ENCODE data around the gene RAP1B. TPM values are rescaled to one million over a fixed set of nuclear protein-coding genes. Genes with fewer than 3 reads are reported as not detected.

RAP1B gene
- total RNA-seq, 1 experiment from 2014 or later = 86.9 TPM

GRCh38 chr12:68585966-68586365 is 24.7 kb upstream of the RAP1B start:
- peaks cover 17% of the 10 kb centered on the region for H3K36me3 Mint-ChIP-seq
- no peaks in the 10 kb centered on the region for H3K27me3 Mint-ChIP-seq (ENCODE audit: low read depth)
- ChIA-PET POLR2A (no interaction called here), CTCF (no interaction called here)
- peaks cover 24% of the 10 kb centered on the region for H3K9me3 Mint-ChIP-seq
- no peak overlapping the region for H3K27ac Mint-ChIP-seq
- ATAC-seq (no peak), DNase-seq (ENCODE audit: low spot score) (no peak)
- H3K4me3 Mint-ChIP-seq = no peak overlapping the region
- H3K4me1 Mint-ChIP-seq = peaks cover 7% of the 10 kb centered on the region
- TF ChIP-seq, protein P1, sequence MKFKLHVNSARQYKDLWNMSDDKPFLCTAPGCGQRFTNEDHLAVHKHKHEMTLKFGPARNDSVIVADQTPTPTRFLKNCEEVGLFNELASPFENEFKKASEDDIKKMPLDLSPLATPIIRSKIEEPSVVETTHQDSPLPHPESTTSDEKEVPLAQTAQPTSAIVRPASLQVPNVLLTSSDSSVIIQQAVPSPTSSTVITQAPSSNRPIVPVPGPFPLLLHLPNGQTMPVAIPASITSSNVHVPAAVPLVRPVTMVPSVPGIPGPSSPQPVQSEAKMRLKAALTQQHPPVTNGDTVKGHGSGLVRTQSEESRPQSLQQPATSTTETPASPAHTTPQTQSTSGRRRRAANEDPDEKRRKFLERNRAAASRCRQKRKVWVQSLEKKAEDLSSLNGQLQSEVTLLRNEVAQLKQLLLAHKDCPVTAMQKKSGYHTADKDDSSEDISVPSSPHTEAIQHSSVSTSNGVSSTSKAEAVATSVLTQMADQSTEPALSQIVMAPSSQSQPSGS (CRISPR knock-in tag; IDR thresholded peaks at IDR 0.05; ENCODE audit: borderline replicate concordance, low read depth) = no peak
- no peak for TF ChIP-seq JAZF1 (CRISPR knock-in tag; IDR thresholded peaks at IDR 0.05)
- no peak for TF ChIP-seq KAT7 (CRISPR knock-in tag; IDR thresholded peaks at IDR 0.05; ENCODE audit: borderline replicate concordance)
- TF ChIP-seq EMX1 (CRISPR knock-in tag; IDR thresholded peaks at IDR 0.05) = no peak
- TF ChIP-seq, protein P2, sequence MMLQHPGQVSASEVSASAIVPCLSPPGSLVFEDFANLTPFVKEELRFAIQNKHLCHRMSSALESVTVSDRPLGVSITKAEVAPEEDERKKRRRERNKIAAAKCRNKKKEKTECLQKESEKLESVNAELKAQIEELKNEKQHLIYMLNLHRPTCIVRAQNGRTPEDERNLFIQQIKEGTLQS (CRISPR knock-in tag; conservative IDR thresholded peaks at IDR 0.05) = no peak
- no peak for TF ChIP-seq JUN (CRISPR knock-in tag; IDR thresholded peaks at IDR 0.05)
- TF ChIP-seq, protein P3, sequence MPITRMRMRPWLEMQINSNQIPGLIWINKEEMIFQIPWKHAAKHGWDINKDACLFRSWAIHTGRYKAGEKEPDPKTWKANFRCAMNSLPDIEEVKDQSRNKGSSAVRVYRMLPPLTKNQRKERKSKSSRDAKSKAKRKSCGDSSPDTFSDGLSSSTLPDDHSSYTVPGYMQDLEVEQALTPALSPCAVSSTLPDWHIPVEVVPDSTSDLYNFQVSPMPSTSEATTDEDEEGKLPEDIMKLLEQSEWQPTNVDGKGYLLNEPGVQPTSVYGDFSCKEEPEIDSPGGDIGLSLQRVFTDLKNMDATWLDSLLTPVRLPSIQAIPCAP (CRISPR knock-in tag; IDR thresholded peaks at IDR 0.05) = no peak
- TF ChIP-seq NFE2L1 (CRISPR knock-in tag; IDR thresholded peaks at IDR 0.05) = no peak
- no peak for TF ChIP-seq CBFB (CRISPR knock-in tag; IDR thresholded peaks at IDR 0.05; ENCODE audit: low read depth)
- no peak for TF ChIP-seq ATF1 (CRISPR knock-in tag; IDR thresholded peaks at IDR 0.05)
- no peak for TF ChIP-seq ELF4 (CRISPR knock-in tag; IDR thresholded peaks at IDR 0.05; ENCODE audit: low read depth)

DNA sequence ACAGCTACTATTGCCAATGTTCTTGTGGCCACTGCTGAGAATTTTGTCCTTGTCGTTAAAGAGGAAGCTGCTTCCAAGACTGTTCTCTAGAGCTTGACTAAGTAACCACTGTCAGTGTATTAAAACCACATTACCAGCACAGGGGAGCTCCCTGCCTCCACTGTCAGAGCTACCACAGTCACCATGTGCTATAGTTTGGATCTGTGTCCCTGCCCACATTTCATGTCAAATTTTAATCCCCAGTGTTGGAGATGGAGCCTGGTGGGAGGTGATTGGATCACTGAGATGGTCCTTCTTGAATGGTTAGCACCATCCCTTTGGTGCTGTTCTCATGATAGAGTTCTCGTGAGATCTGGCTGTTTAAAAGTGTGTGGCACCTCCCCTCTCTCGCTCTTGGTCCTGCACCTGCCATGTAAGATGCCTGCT is 23.2 kb upstream of the RAP1B start:
- DNase-seq (ENCODE audit: low spot score) (no peak), ATAC-seq (no peak)
- ChIA-PET POLR2A (interaction anchor here (0.7 kb wide), 1 partner anchor 428 kb away, joined by 3 read pairs; no protein-coding TSS in a partner anchor), CTCF (no interaction called here)
- Mint-ChIP-seq H3K27me3 (ENCODE audit: low read depth) (no peaks in the 10 kb centered on the region), H3K36me3 (peaks cover 17% of the 10 kb centered on the region), H3K9me3 (peaks cover 39% of the 10 kb centered on the region), H3K27ac (no peak overlapping the region), H3K4me1 (peaks cover 7% of the 10 kb centered on the region), H3K4me3 (no peak overlapping the region)
- TF ChIP-seq NR2C2 (CRISPR knock-in tag; IDR thresholded peaks at IDR 0.05) = no peak
- TF ChIP-seq, protein P4, sequence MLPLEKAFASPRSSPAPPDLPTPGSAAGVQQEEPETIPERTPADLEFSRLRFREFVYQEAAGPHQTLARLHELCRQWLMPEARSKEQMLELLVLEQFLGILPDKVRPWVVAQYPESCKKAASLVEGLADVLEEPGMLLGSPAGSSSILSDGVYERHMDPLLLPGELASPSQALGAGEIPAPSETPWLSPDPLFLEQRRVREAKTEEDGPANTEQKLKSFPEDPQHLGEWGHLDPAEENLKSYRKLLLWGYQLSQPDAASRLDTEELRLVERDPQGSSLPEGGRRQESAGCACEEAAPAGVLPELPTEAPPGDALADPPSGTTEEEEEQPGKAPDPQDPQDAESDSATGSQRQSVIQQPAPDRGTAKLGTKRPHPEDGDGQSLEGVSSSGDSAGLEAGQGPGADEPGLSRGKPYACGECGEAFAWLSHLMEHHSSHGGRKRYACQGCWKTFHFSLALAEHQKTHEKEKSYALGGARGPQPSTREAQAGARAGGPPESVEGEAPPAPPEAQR (CRISPR knock-in tag; IDR thresholded peaks at IDR 0.05) = no peak
- no peak for TF ChIP-seq ZNF121 (CRISPR knock-in tag; IDR thresholded peaks at IDR 0.05)
- TF ChIP-seq RORB (CRISPR knock-in tag; IDR thresholded peaks at IDR 0.05) = no peak
- no peak for TF ChIP-seq ATF1 (CRISPR knock-in tag; IDR thresholded peaks at IDR 0.05)
- TF ChIP-seq NFATC4 (CRISPR knock-in tag; IDR thresholded peaks at IDR 0.05) = no peak
- no peak for TF ChIP-seq FOXP4 (CRISPR knock-in tag; IDR thresholded peaks at IDR 0.05)

- Mint-ChIP-seq H3K27ac (no peak overlapping the region), H3K4me3 (no peak overlapping the region), H3K9me3 (peaks cover 47% of the 10 kb centered on the region), H3K4me1 (peaks cover 7% of the 10 kb centered on the region), H3K36me3 (peaks cover 24% of the 10 kb centered on the region), H3K27me3 (ENCODE audit: low read depth) (no peaks in the 10 kb centered on the region)
- POLR2A ChIA-PET = no interaction called here
- DNase-seq (ENCODE audit: low spot score) (no peak), ATAC-seq (no peak)
- CTCF ChIA-PET = no interaction called here
- TF ChIP-seq SOX15 (CRISPR knock-in tag; IDR thresholded peaks at IDR 0.05) (no peak), FOXJ3 (CRISPR knock-in tag; IDR thresholded peaks at IDR 0.05; ENCODE audit: borderline replicate concordance) (no peak), RELA (CRISPR knock-in tag; IDR thresholded peaks at IDR 0.05; ENCODE audit: borderline replicate concordance) (no peak), NR2C2 (CRISPR knock-in tag; IDR thresholded peaks at IDR 0.05) (no peak), KAT7 (CRISPR knock-in tag; IDR thresholded peaks at IDR 0.05; ENCODE audit: borderline replicate concordance) (no peak), AR (CRISPR knock-in tag; IDR thresholded peaks at IDR 0.05) (no peak), RORB (CRISPR knock-in tag; IDR thresholded peaks at IDR 0.05) (no peak), NFATC4 (CRISPR knock-in tag; IDR thresholded peaks at IDR 0.05) (no peak), SMAD4 (CRISPR knock-in tag; IDR thresholded peaks at IDR 0.05) (no peak)
- TF ChIP-seq, protein P4 (CRISPR knock-in tag; IDR thresholded peaks at IDR 0.05) = no peak
- TF ChIP-seq, protein P3 (CRISPR knock-in tag; IDR thresholded peaks at IDR 0.05) = no peak
Observed at GRCh38 chr12:68589194-68589593, 21.5 kb upstream of the RAP1B start.
